Natural killer cell treated with Interleukin-12 subunit alpha and Interleukin-12 subunit beta and Interleukin-15 and Interleukin-18, amount 100 ng/mL, for 72 hours (primary cell): ENCODE data around the gene GFOD1. TPM values are rescaled to one million over a fixed set of nuclear protein-coding genes. Genes with fewer than 3 reads are reported as not detected.

Experiments used
- ATAC-seq, 2 donors: fragments of 150-1000 bp; cut with Tn5 transposase in 1 of 2; sonication (Bioruptor Pico), chemical (Tn5 transposase) in 1 of 2; 2 replicates each; pipeline ENCODE4 v1.10.0; 2021
- DNase-seq: peaks from one replicate; pipeline ENCODE4 v3.0.0; 2022; ENCODE audit warnings: low spot score
- H3K27ac Mint-ChIP-seq, 2 donors: 1 replicate in 1 of 2; 2 replicates in 1 of 2; pipeline ENCODE4 v1.8.0; 2022; ENCODE audit warnings: mixed read lengths in 2 of 2, mild to moderate bottlenecking in 1 of 2, moderate library complexity in 1 of 2
- H3K27me3 Mint-ChIP-seq, 2 donors: 1 replicate in 1 of 2; 2 replicates in 1 of 2; pipeline ENCODE4 v1.8.0; 2022; ENCODE audit warnings: mixed read lengths in 2 of 2
- H3K36me3 Mint-ChIP-seq: one replicate; pipeline ENCODE4 v1.8.0; 2022; ENCODE audit warnings: mixed read lengths
- H3K4me1 Mint-ChIP-seq, 2 donors: 1 replicate in 1 of 2; 2 replicates in 1 of 2; pipeline ENCODE4 v1.8.0; 2022; ENCODE audit warnings: low read depth in 2 of 2, mixed read lengths in 2 of 2, mild to moderate bottlenecking in 1 of 2
- H3K4me3 Mint-ChIP-seq: one replicate; pipeline ENCODE4 v1.8.0; 2022; ENCODE audit warnings: mixed read lengths
- H3K9me3 Mint-ChIP-seq: 2 replicates; pipeline ENCODE4 v1.8.0; 2022; ENCODE audit warnings: mixed read lengths
- total RNA-seq, 2 donors: library from RNA; stranded (reverse); gene quantifications; one replicate each; pipeline ENCODE4 v1.2.3, GENCODE V29; 2022

GFOD1 gene
- total RNA-seq, 2 donors from 2014 or later = 9.7 to 12.1 TPM

GRCh38 chr6:13360671-13361540, 126.5 kb downstream of the GFOD1 start:
- Mint-ChIP-seq H3K4me1 (peaks cover 29 to 30% of the 10 kb centered on the region in 2 donors), H3K9me3 (no peaks in the 10 kb centered on the region), H3K27me3 (no peaks in the 10 kb centered on the region), H3K27ac (peak overlapping the region in 1 of 2 donors; percentile 27), H3K4me3 (no peak overlapping the region), H3K36me3 (no peaks in the 10 kb centered on the region)
- no peak for DNase-seq
- ATAC-seq = no peak

GRCh38 chr6:13359287-13359686, 128.1 kb downstream of the GFOD1 start:
- Mint-ChIP-seq H3K27me3 (no peaks in the 10 kb centered on the region), H3K9me3 (no peaks in the 10 kb centered on the region), H3K36me3 (no peaks in the 10 kb centered on the region), H3K4me3 (no peak overlapping the region), H3K27ac (no peak overlapping the region), H3K4me1 (peaks cover 45 to 46% of the 10 kb centered on the region in 2 donors)
- no peak for ATAC-seq
- DNase-seq = no peak

GRCh38 chr6:13358511-13358910, 128.9 kb downstream of the GFOD1 start:
- no peak overlapping the region for H3K4me3 Mint-ChIP-seq
- no peak for ATAC-seq

GRCh38 chr6:13357551-13358075, 129.8 kb downstream of the GFOD1 start:
- no peak for ATAC-seq
- H3K4me1 Mint-ChIP-seq = peaks cover 50 to 57% of the 10 kb centered on the region in 2 donors

More at GRCh38 chr6:13358511-13358910, 128.9 kb downstream of the GFOD1 start:
- H3K27ac Mint-ChIP-seq = peak overlapping the region in 1 of 2 donors; percentile 61
- H3K9me3 Mint-ChIP-seq = no peaks in the 10 kb centered on the region
- peaks cover 50 to 53% of the 10 kb centered on the region in 2 donors for H3K4me1 Mint-ChIP-seq
- DNase-seq = no peak
- H3K36me3 Mint-ChIP-seq = no peaks in the 10 kb centered on the region
- no peaks in the 10 kb centered on the region for H3K27me3 Mint-ChIP-seq

GRCh38 chr6:13355999-13356785, 131.2 kb downstream of the GFOD1 start:
- Mint-ChIP-seq H3K27ac (peak overlapping the region; percentile 61 to 81), H3K4me1 (peaks cover 50 to 57% of the 10 kb centered on the region in 2 donors), H3K9me3 (no peaks in the 10 kb centered on the region), H3K27me3 (no peaks in the 10 kb centered on the region), H3K4me3 (peak overlapping the region; percentile 72), H3K36me3 (no peaks in the 10 kb centered on the region)
- ATAC-seq (peak; percentile 88 to 91), DNase-seq (no peak)

More at GRCh38 chr6:13357551-13358075, 129.8 kb downstream of the GFOD1 start:
- no peak for DNase-seq
- Mint-ChIP-seq H3K27me3 (no peaks in the 10 kb centered on the region), H3K36me3 (no peaks in the 10 kb centered on the region), H3K27ac (peak overlapping the region; percentile 61 to 81), H3K4me3 (no peak overlapping the region), H3K9me3 (no peaks in the 10 kb centered on the region)

GRCh38 chr6:13355043-13355945, 132.1 kb downstream of the GFOD1 start:
- peaks cover 43 to 49% of the 10 kb centered on the region in 2 donors for H3K4me1 Mint-ChIP-seq
- H3K36me3 Mint-ChIP-seq = no peaks in the 10 kb centered on the region
- DNase-seq (no peak), ATAC-seq (peak; percentile 50 to 51)
- no peaks in the 10 kb centered on the region for H3K9me3 Mint-ChIP-seq
- peak overlapping the region; percentile 72 for H3K4me3 Mint-ChIP-seq
- no peaks in the 10 kb centered on the region for H3K27me3 Mint-ChIP-seq
- H3K27ac Mint-ChIP-seq = peak overlapping the region; percentile 61 to 81

DNA sequence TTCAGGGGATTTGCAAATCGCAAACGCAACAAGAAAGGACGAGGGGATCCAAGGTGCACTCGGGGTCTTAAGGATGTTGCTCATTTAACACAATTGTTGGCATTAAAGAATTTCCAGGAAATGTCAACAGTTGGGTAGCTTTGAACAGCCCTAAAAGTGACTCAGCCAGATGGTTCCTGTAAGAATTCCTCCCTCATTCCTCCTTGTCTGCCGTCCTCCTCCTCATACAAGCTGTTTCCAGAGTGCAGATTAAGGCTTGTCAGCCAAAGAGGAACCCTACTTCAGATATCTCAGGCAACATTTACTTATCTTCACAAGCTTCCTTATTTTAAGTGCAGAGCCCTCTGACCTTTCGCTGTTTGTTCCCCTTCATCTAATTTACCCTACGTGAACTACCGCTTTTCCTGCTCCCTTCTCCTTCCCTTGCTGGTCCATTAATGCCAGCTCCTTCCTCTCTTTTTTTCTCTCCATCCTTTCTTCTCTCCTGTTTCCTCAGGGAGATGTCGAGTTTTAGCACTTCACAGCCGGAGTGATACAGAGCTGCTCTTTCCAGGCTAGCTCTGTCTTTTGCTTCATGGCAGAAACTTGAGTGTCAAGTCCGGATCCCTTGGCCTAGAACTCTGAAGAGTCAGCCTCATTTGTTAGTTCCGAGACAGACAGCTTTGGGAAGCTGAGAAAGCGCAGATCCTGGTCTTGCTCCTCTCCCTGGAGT, 132.9 kb downstream of the GFOD1 start:
- no peak for DNase-seq
- H3K4me1 Mint-ChIP-seq = peaks cover 39 to 45% of the 10 kb centered on the region in 2 donors
- H3K9me3 Mint-ChIP-seq = no peaks in the 10 kb centered on the region
- no peaks in the 10 kb centered on the region for H3K36me3 Mint-ChIP-seq
- no peak overlapping the region for H3K4me3 Mint-ChIP-seq
- ATAC-seq = no peak
- no peaks in the 10 kb centered on the region for H3K27me3 Mint-ChIP-seq
- peak overlapping the region; percentile 61 to 81 for H3K27ac Mint-ChIP-seq

DNA sequence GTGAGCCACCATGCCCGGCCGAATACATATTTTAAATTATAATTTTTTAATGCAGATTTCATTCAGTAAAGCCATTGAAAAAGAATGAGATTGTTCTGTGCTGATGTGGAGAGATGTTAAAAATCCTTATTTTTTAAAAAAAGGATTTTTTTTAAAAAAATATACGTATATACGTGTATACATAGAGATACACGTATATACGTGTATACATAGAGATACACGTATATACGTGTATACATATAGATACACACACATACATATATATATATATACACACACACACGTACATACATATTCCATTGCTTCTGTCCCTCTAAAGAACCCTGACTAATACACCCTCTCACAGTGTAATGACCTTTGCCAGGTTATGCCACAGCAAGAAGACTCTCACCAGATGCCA, 135.2 kb downstream of the GFOD1 start:
- no peak for ATAC-seq
- no peak overlapping the region for H3K4me3 Mint-ChIP-seq
- no peaks in the 10 kb centered on the region for H3K36me3 Mint-ChIP-seq
- DNase-seq = no peak
- H3K9me3 Mint-ChIP-seq = no peaks in the 10 kb centered on the region
- no peaks in the 10 kb centered on the region for H3K27me3 Mint-ChIP-seq
- peaks cover 34 to 39% of the 10 kb centered on the region in 2 donors for H3K4me1 Mint-ChIP-seq
- no peak overlapping the region for H3K27ac Mint-ChIP-seq

- Mint-ChIP-seq H3K27ac (no peak overlapping the region), H3K4me1 (peaks cover 26 to 30% of the 10 kb centered on the region in 2 donors), H3K4me3 (no peak overlapping the region), H3K36me3 (no peaks in the 10 kb centered on the region), H3K27me3 (no peaks in the 10 kb centered on the region), H3K9me3 (no peaks in the 10 kb centered on the region)
- DNase-seq = no peak
- no peak for ATAC-seq
These were observed 136.1 kb downstream of the GFOD1 start for GRCh38 chr6:13351271-13351670.

DNA sequence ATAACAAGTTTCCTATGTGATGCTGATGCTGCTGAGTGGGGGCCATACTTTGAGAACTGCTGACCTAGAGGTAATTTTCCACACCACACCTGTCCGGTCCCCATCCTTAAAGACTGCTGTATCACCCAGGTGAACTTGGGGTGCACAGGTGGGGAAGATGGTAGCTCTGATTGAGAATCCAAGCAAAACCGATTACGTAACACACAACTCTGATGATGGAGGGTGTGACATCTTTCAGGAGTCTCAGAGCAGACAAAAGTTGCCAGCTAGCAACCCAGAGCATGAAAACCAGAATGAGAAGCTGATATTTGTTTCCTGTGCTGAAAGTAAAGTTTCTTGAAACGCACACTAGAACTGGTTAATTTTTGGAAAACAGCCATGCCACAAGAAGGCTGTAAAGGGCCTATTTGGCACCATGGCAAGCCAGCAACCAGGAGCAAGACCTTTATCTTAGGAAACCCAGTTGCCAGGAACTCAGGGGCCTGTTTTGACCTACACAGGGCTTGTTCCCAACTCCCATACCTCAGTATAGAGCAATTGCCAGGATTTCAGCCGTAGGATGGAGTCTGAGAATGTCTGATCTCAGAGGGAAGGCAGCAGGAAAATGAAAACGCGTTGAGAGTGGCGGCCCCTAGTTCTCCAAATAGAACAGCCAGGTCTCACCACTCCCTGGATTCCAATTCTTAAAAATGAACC, 137.4 kb downstream of the GFOD1 start:
- peaks cover 13 to 17% of the 10 kb centered on the region in 2 donors for H3K4me1 Mint-ChIP-seq
- no peaks in the 10 kb centered on the region for H3K36me3 Mint-ChIP-seq
- no peak for DNase-seq
- no peaks in the 10 kb centered on the region for H3K27me3 Mint-ChIP-seq
- H3K27ac Mint-ChIP-seq = no peak overlapping the region
- H3K9me3 Mint-ChIP-seq = no peaks in the 10 kb centered on the region
- no peak overlapping the region for H3K4me3 Mint-ChIP-seq
- no peak for ATAC-seq

DNA sequence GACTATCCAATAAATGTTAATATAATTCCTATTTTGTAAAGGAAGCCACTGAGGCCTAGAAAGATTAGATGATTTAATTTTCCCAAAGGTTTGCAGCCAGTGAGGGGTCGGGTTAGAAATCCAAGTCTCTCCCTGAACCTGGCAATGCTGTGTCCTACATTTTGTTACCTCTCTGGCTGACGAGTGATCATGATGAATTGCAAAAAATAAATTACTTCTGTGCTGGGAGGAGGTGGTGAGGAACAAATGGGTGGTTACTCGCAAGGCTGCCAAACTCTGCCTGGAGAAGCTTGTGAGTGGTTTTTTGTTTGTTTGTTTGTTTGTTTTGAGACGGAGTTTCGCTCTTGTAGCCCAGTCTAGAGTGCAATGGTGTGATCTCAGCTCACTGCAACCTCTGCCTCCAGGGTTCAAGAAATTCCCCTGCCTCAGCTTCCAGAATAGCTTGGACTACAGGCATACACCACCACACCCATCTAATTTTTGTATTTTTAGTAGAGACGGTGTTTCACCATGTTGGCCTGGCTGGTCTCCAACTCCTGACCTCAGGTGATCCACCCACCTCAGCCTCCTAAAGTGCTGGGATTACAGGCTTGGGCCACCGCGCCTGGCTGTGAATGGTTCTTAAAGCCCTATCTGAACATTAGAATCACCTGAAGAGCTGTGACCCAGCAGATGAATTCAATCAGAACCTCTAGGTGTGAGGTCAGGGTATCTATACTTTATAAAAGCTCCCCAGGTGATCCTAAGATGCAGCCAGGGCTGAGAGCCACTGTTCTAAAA, 138.9 kb downstream of the GFOD1 start:
- Mint-ChIP-seq H3K9me3 (no peaks in the 10 kb centered on the region), H3K36me3 (no peaks in the 10 kb centered on the region), H3K27ac (no peak overlapping the region), H3K4me3 (no peak overlapping the region), H3K4me1 (peaks cover 2 to 4% of the 10 kb centered on the region in 2 donors), H3K27me3 (peaks cover 0 to 2% of the 10 kb centered on the region in 2 donors)
- DNase-seq = no peak
- no peak for ATAC-seq
